HG02870 (cell line): ENCODE results near the gene NRARP.

ENCODE experiments used
- ATAC-seq: cut with Tn5 transposase; IDR thresholded peaks from one replicate; pipeline ENCODE4 v1.9.1; 2021; ENCODE audit warnings: mild to moderate bottlenecking, moderate library complexity; ENCODE audit not compliant: unreplicated experiment

Gene NRARP

GRCh38 chr9:137323531-137324331, 21.7 kb upstream of the NRARP start:
- ATAC-seq: no peak

- no peak for ATAC-seq
These were observed 19.8 kb upstream of the NRARP start for GRCh38 chr9:137321726-137322361.

GRCh38 chr9:137320555-137321384, 18.7 kb upstream of the NRARP start:
- ATAC-seq: no peak

GRCh38 chr9:137319739-137320551, 17.9 kb upstream of the NRARP start:
- no peak for ATAC-seq

- ATAC-seq: no peak
These were observed 17.1 kb upstream of the NRARP start for GRCh38 chr9:137319011-137319738.

GRCh38 chr9:137318602-137319001, 16.5 kb upstream of the NRARP start:
- no peak for ATAC-seq

- no peak for ATAC-seq
These were observed 15.8 kb upstream of the NRARP start for GRCh38 chr9:137317718-137318511.

GRCh38 chr9:137317021-137317717, 15.1 kb upstream of the NRARP start:
- no peak for ATAC-seq

GRCh38 chr9:137316012-137316981, 14.2 kb upstream of the NRARP start:
- ATAC-seq: no peak

- no peak for ATAC-seq
These were observed 13.5 kb upstream of the NRARP start for GRCh38 chr9:137315581-137316011.

GRCh38 chr9:137314561-137315560, 12.8 kb upstream of the NRARP start:
- no peak for ATAC-seq

- no peak for ATAC-seq
These were observed 12.0 kb upstream of the NRARP start for GRCh38 chr9:137313956-137314560.

GRCh38 chr9:137313326-137313936, 11.4 kb upstream of the NRARP start:
- ATAC-seq: no peak

- no peak for ATAC-seq
These were observed 10.8 kb upstream of the NRARP start for GRCh38 chr9:137312852-137313325.
